ENCODE results near the gene EEF2KMT.
"Not testable (repeated sequence)": the region's sequence is repeated elsewhere in the genome, so short reads cannot be mapped to it uniquely, and the experiment has no call there.

The EEF2KMT gene

DNA sequence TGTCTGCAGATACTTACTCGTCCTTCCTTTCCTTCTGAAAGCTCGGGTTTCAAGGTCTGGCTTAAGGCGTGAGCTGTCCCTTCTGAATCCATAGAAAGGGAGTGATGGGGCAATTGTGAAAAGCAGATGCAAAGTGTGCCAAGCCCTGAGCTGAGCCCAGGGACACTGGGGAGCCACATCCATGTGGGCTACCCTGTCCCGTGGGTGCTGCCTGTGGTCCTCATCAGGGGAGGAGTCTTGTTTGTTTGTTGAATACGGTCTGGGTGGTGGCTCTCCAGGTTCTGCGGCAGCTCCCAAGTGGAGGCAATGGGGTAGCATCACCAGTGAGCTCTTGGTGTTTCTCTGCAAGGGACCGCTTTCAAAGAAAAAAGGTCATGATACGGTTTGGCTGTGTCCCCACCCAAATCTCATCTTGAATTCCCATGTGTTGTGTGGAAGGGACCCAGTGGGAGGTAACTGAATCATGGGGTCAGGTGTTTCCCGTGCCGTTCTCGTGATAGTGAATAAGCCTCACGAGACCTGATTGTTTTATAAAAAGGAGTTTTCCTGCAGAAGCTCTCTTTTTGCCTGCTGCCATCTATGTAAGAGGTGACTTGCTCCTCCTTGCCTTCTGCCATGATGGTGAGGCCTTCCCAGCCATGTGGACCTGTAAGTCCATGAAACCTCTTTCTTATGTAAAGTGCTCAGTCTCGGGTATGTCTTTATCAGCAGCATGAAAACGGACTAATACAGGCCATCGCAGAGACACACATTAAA is 27.0 kb downstream of the EEF2KMT start:
- peak; percentile 1 for DNase-seq (ENCODE audit: low spot score)

DNA sequence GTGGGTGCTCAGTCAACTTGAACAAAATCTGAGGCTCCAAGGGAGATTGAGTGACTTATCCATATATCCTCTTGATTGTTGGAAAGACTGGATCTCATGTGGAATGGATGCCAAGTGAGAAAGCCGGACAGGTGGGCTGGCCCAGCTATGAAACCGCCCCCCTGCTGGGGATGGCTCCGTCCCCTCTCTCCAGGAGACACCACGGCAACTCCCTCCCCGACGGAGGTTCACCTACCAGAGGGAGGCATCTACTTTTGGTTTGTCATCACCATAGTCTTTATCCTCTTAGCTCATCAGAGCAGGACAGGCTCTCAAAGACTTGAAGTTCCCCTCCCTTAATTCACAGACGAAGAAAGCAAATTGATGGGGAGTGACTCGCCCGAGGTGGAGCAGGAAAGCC is 27.7 kb downstream of the EEF2KMT start:
- DNase-seq (ENCODE audit: low spot score): peak; percentile 1

DNA sequence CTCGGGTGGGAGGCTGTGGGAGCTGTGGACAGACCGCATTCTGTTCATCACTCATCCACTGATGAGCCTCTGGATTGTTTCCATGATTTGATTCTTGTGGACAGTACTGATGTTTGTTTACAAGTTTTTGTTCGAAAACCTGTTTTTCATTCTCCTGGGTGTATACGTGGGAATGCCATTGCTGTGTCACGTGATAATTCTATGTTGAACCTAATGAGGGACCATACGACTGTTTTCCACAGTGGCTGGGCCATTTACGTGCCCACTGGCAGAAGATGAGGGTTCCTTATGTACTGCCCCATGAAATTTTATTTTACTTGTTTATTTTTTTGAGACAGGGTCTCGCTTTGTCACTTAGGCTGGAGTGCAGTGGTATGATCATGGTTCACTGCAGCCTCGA is 28.5 kb downstream of the EEF2KMT start:
- DNase-seq (ENCODE audit: low spot score): no peak

DNA sequence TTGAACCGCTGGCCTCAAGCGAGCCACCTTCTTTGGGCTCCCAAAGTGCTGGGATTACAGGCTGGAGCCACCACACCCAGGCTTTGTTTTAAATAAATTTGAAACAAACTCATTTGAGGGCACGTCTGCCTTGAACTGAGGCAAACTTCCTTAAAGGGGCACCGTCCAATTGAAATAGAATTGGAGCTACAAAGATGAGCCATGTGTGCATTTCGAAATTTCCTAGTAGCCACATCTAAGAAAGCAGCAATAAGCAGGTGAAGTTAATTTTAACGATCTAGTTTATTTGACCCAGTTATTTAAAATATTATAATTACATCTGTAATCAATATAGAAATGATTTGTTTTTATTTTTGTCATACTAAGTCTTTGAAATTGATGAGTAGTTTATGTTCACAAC is 31.1 kb downstream of the EEF2KMT start:
- DNase-seq (ENCODE audit: low spot score): no peak

DNA sequence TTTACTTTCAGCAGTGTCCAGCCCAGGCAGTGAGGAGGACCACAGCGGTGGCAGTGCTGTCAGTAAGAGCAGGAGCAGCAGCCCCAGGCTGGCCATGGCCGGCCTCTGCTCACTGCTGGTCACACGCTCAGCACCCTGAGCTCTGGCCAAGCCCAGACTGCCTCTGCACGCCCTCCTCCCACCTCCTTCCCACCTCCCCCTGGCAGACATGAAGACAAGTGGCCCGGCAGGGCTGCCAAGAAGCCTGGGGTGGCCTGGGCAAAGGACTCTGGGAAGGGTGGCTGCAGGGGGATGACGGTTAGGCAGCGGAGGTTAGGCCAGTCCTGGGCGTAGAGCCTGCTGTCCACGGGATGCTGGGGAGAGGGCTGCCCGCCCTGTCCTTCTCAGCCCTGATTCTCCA is 31.8 kb downstream of the EEF2KMT start, which contains the start of gene C16orf89:
C16orf89 (minus strand) TSS at position 144 of the 400 bp plus-strand sequence; CDS start at position 96, 48 bp downstream.
- no peak for DNase-seq (ENCODE audit: low spot score)

DNA sequence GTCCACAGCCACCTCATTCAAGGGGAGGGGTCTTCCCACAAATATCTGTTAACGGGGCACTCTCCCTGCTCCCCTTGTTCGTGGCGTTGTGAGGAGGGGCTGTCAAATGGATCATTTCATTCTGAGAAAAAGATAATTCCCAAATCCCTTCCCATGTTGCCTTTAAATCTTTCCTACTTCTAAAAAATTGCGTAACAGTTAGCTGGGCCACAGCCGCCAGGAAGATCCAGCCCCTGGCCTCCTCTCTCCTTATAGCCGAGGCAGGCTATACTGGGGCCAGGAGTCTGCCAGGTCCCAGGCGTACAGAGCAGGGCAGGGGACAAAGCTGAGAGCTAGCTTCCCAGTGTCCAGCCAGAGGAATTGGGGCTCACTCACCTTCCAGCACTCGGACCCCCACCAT is 32.3 kb downstream of the EEF2KMT start:
- DNase-seq (ENCODE audit: low spot score): no peak

DNA sequence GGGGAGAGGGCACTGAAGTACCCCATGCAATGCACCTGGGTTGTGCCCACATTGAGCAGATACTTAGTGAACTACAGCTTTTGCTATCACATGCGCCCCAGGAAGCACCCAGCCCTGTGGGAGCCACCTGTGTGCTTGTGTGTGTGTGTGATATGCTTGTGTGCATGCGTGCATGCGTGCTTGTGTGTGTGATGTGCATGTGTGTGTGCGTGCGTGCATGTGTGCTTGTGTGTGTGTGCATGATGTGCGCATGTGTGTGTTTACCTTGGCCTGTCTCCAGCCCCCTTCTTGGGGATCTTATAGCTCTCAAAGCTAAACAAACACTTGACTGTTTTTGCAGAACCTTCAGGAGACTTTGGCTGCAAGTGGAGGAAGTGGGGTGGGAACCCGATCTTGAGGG is 32.7 kb downstream of the EEF2KMT start:
- DNase-seq (ENCODE audit: low spot score): no peak

DNA sequence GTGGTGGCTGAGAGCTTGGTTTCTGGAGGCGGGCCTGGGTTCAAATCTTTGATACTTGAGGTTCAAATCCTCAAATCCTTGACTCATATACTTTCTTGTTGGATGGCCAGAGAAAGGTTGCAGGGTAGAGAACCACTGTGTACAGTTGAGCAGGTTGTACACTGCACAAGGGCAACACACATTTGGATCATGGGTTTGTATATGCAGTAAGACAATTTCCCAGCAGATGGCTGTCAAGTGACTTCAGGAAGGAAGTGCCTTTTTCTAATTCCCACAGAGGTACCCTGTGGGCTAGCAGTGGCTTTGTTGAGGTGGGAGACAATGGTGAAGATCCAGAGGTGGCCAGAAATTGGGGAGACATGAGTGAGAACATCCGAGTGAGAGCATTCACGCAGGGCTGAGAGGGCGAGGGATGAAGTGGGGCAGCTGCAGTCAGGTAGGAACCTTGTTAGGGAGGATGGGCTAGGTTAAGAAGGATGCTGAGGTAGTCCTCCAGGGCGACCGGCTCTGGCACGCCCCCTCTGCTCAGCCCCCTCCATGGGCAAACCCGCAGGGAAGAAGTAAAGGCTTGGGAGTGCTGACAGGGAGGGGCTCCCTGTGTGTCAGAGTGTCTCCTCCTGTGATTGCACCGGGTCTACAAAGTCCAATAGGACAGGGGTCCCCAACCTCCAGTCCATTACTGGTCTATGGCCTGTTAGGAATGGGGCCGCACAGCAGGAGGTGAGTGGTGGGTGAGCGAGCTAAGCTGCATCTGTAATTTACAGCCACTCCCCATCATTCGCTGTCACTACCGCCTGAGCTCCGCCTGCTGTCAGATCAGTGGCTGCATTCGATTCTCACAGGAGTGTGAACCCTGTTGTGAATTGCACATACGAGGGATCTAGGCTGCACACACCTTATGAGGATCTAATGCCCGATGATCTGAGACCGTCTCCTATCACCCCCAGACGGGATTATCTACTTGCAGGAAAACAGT is 34.5 kb downstream of the EEF2KMT start:
- DNase-seq (ENCODE audit: low spot score): no peak

DNA sequence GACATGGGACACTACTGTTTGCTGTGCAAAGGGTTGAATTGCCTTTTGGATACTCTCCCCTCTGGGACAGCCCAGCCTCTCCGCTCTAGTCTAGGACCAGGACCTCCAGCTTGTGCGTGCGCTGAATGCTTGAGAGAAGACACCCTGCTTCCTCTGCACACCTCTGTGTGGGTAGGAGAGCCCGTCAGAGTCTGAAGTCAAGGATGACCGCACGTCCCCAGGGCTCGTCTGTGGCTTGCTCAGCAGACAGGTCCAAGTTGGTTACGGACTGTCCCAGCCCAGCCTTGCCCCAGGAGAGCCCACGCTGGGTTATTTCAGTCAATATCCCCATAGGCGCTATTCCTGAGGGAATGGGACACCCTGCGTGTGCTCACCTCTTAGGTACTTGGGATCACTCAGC is 35.5 kb downstream of the EEF2KMT start:
- no peak for DNase-seq (ENCODE audit: low spot score)

DNA sequence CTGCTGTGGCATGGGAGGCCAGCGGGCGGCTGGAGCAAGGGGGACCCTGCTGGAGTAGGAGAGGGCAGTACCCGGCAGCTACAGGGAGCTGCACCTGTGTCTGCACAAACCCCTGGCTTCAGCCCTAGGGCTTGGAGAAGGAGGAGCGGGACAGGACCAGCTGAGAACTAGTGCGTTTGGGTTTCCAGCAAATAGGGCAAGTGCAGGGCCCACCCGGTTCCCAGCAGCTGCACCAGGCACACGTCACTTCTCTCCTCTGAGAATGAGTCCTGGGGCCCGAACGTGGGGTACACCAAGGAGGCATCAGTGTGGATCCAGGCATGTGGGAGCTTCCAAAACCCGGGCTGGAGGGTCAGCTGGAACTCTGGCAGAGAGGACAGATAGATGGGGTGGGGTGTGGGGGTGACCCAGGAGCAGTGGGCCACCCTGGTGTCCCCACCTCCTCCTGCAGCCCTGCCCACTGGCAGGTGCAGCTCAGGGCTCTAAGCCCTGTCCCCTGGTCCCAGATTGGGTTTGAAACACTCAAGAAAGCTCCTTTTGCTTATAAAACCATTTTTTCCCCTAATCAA is 37.4 kb downstream of the EEF2KMT start:
- DNase-seq (ENCODE audit: low spot score): no peak

DNA sequence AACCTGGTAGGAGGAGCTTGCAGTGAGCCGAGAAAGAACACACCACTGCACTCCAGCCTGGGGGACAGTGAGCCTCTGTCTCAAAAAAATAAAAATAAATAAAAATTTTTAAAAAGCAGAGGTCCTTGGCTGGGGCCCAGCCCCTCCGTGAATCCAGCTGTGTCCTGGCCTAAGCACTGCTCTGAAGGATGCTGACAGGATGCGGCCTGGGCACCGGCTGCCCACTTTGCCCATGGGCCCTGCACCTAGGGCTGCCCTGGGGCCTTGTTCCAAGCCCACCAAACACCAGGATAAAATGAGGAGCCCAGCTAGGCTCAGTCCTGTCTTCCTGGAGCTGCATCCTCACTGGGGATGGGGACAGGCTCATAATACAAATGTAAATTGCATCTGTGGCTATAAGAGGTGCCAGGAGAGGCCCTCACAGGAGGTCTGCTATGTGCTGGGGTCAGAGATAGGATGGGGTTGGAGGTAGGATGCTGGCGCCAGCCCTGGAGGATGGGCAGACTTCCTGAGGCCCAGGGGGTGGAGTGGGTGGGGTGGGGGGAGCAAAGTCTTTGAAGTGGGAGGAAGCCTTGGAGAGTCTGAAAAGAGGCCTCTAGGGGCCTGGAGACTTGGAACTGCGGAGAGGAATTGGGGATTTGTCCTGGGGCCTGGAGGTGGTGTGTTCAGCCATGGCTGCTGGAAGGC is 38.1 kb downstream of the EEF2KMT start:
- DNase-seq (ENCODE audit: low spot score): no peak

DNA sequence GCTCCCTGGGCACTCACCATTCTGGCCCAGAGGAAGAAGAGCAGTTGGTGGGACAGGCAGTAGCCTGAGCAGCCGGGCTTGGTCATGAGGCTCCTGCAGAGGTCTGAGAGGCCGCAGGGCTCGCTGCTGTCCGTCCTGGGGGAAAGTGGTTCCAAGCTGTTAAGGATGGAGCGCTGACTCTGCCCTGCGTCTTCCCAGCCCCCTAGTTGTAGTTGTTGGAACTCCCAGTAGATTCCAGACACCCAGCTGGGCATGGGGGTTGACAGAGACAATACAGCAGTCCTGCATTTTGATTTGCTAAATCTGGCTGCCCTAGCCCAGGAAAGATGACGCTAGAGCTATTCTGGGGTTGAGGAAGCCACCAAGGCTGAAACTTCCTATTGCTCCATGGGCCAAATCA is 39.1 kb downstream of the EEF2KMT start:
- no peak for DNase-seq (ENCODE audit: low spot score)

DNA sequence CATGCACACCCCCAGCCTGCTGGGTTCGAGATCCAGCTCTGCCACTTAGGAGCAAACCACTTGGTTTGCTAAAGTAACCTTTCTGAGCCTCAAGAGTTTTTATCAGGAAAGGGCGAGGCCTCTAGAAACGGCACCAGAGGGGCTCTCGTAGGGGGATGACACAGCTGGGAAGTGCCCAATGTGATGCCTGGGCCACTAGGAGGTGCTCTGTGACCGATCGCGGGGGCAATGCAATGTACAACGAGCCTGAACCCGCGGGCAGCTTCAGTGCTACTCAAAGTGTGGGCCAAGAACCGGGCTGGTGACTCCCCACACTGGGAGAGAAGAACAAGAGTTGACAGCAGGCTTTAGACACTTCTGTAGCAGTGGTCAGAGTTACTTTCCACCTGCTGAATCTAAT is 41.2 kb downstream of the EEF2KMT start:
- DNase-seq (ENCODE audit: low spot score): peak; percentile 51

DNA sequence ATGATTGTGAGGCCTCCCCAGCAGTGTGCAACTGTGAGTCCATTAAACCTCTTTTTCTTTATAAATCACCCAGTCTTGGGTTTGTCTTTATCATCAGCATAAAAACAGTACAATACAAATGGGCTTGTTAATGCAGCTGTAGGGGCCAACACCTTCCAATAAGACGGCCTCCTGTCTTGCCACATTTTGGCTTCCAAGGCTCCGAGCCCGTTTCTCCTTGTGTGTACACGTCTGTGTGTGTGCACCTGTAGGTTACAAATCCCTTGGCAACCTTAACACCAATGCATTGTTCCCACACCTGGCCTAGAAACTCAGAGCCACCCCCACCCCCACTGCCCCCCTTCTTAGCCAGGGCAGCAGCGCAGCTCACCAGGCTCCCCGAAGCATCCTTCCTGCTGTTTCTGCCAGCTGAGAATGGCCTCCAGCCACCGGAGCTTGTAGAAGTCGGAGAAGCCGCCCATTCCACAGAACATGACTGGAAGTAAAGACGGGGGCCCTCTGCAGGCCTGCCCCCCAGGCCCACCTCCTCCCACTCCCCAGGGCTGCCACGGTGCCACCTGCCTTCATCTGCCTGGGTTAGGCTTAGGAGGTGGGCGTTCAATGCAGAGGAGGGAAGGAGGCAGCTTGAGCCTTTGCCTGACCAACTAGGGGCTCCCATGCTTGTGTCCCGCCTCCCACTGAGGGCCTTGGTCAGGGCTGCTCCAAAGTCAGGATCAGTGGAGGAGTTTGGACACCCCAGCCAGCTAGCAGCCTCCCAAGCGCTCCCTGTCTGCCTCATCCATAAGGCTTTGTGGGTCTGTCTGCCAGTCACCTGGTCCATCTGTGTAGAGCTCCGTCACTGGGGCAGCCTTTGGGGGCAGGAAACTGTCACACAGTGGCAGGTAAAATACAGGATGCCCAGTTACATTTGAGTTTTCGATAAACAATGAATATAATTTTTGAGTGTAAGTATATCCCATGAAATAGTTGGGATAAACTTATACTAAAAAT is 42.4 kb downstream of the EEF2KMT start:
- no peak for DNase-seq (ENCODE audit: low spot score)

DNA sequence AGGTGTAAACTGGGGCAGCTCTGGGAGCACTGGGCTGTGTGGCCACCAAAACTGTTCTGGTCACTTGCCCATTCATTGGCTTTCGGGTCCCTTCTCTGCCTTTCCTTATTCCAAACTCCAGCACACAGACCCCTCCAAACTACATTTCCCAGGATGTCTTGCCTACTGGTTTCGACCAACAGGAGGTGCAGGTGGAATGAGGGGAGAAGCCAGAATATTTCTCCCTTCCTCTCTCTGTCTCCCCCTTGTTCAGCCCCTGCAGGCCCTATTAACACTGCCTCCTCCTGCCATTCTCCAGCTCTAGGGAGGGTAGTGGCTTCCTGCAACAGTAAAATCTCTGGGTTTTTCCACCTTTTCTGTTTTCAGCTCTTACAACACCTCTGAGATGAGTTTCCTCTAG is 50.7 kb downstream of the EEF2KMT start:
- no peak for DNase-seq (ENCODE audit: low spot score)

DNA sequence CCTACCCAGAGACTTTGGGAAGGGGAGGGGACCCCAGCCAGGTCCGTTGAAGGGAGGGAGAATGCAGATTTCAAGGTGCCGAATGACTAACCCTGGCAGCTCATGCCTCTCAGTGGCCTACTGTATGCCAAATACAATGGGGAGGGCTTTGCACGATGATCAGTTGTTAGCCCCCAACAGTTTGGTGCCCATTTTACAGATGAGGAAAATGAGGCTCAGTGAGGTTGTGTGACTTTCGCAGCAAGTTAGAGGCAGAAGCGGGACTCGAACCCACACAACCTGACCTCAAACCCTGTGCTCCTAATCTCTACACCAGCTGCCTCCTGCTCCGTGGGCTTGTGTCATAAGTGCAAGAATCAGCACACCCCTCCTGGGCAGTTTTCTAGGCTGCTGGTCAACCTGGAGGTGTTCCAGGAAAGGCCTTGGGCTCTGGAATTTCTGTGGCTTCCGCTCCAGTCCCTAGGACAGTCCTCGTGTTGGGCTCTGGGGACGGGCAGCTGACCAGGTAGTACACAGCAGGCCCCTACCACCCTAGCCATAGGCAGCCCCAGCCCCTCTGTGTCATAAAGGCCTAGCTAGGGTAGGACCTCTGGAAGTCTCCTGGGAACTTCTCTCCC is 52.0 kb downstream of the EEF2KMT start:
- no peak for DNase-seq (ENCODE audit: low spot score)

DNA sequence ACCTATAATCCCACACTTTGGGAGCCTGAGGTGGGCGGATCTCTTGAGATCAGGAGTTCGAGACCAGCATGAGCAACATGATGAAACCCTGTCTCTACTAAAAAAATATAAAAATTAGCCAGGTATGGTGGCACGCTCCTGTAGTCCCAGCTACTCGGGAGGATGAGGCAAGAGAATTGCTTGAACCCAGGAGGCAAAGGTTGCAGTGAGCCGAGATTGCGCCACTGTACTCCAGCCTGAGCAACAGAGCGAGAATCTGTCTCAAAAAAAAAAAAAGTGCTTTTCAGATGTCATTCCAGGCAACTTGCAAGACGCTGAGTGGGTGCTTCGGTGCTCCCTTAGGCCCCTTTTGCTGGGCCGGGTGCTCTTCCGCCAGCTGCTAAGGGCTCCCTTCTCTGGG is 53.0 kb downstream of the EEF2KMT start:
- not testable (repeated sequence) for DNase-seq (ENCODE audit: low spot score)

DNA sequence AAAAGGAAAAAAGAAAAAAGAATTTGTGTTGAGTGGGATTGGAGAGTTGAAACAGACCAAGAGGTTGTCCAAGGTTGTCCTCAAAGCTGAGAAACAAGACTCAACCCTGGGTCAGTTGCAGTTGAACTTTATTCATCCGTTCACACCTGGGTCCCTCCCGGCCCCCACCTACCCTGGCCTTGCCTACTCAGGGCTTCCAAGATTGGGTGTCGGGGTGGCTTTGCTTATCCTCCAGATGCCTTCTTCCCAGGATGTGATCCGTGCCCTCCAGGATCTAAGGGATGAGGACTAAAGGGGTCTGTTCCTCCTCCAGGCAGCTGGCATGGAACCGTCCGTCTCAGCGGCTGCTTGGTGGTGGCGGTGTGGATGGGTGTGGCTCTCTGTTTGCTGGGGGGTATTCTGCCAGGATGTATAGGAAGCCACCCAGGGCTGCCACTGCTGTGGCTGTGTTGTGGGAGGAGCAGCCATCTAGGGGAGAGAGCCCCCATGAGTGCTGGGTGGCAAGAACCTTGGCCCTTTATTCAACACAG is 53.5 kb downstream of the EEF2KMT start:
- DNase-seq (ENCODE audit: low spot score): no peak

DNA sequence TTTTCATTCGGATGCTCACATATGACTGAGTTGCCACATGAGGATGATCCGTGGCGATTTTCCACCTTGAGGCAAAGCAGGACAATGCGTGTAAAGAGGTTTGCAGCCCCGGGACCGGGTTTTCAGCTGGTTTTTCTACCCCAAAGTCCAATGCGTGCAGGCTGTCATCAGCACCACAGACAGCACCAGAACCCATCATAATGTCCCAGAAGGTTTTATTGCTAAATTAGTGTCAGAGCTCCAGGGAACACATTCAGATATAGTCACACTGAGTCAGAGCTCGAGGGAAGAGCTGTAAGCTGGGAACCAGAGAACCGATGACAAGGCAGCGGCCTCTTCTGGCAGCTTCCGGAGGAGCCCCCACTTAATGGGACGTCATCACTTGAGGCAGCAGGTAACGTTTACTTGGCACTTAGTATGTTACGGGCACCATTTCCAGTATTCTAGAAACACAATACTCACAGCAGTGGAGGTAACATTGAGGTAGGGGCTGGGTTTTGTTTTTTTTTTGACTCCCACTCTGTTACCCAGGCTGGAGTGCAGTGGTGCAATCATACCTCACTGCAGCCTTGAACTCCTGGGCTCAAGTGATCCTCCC is 54.9 kb downstream of the EEF2KMT start:
- DNase-seq (ENCODE audit: low spot score): no peak
